WI38 (cell line): ENCODE measurements around the gene PCBP3.

Experiments
- H3K4me3 ChIP-seq: 2 replicates; pipeline ENCODE4 v1.5.1; 2011; ENCODE audit warnings: low read depth, mild to moderate bottlenecking, control low read depth, low read length
- CTCF ChIP-seq: IDR thresholded peaks from 2 replicates; pipeline ENCODE4 v1.5.1; 2012; ENCODE audit warnings: low read depth, mild to moderate bottlenecking, control low read depth, low read length

Gene PCBP3

GRCh38 chr21:45867041-45867666 is 223.6 kb downstream of the PCBP3 start:
- H3K4me3 ChIP-seq, result no peak overlapping the region
- no peak for TF ChIP-seq CTCF

- H3K4me3 ChIP-seq, result no peak overlapping the region
- TF ChIP-seq CTCF, result no peak
Measured at GRCh38 chr21:45867671-45868081, 224.2 kb downstream of the PCBP3 start.

GRCh38 chr21:45868086-45868485 is 224.6 kb downstream of the PCBP3 start:
- no peak for TF ChIP-seq CTCF
- no peak overlapping the region for H3K4me3 ChIP-seq

GRCh38 chr21:45868488-45868887 is 225.0 kb downstream of the PCBP3 start:
- H3K4me3 ChIP-seq, result no peak overlapping the region
- no peak for TF ChIP-seq CTCF

- no peak for TF ChIP-seq CTCF
- H3K4me3 ChIP-seq, result no peak overlapping the region
Measured at GRCh38 chr21:45869121-45870007, 225.8 kb downstream of the PCBP3 start.

GRCh38 chr21:45870421-45870820 is 226.9 kb downstream of the PCBP3 start:
- no peak overlapping the region for H3K4me3 ChIP-seq
- TF ChIP-seq CTCF, result no peak

GRCh38 chr21:45870851-45871615 is 227.5 kb downstream of the PCBP3 start:
- H3K4me3 ChIP-seq, result no peak overlapping the region
- TF ChIP-seq CTCF, result no peak
